GM10266 (cell line): ENCODE measurements around the gene MTCP1.

ENCODE experiments used
- DNase-seq: peaks from one replicate; pipeline ENCODE4 v3.0.0; 2012; ENCODE audit errors: extremely low spot score
- TF ChIP-seq, protein P1 (sequence below): IDR thresholded peaks from 2 replicates; pipeline ENCODE4 v1.5.1; 2012; ENCODE audit warnings: mild to moderate bottlenecking, low read depth; ENCODE audit not compliant: control insufficient read depth, insufficient read depth; ENCODE audit errors: missing control alignments

The MTCP1 gene

DNA sequence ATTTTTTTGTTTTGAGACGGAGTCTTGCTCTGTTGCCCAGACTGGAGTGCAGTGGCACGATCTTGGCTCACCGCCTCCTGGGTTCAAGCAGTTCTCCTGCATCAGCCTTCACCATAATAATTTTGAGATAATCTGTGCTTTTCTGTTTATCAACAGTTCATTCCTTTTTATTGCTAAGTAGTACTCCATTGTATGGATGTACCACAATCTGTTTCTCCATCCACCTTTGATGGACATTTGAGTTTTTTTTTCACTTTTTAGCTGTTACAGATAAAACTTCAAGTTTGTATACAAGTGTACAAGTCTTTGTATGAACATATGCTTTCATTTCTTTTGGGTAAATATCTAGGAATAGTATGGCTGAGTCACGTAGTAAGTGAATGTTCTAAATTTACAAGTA is 35.2 kb downstream of the MTCP1 start:
- TF ChIP-seq, protein P1, sequence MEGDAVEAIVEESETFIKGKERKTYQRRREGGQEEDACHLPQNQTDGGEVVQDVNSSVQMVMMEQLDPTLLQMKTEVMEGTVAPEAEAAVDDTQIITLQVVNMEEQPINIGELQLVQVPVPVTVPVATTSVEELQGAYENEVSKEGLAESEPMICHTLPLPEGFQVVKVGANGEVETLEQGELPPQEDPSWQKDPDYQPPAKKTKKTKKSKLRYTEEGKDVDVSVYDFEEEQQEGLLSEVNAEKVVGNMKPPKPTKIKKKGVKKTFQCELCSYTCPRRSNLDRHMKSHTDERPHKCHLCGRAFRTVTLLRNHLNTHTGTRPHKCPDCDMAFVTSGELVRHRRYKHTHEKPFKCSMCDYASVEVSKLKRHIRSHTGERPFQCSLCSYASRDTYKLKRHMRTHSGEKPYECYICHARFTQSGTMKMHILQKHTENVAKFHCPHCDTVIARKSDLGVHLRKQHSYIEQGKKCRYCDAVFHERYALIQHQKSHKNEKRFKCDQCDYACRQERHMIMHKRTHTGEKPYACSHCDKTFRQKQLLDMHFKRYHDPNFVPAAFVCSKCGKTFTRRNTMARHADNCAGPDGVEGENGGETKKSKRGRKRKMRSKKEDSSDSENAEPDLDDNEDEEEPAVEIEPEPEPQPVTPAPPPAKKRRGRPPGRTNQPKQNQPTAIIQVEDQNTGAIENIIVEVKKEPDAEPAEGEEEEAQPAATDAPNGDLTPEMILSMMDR: no peak
- no peak for DNase-seq

DNA sequence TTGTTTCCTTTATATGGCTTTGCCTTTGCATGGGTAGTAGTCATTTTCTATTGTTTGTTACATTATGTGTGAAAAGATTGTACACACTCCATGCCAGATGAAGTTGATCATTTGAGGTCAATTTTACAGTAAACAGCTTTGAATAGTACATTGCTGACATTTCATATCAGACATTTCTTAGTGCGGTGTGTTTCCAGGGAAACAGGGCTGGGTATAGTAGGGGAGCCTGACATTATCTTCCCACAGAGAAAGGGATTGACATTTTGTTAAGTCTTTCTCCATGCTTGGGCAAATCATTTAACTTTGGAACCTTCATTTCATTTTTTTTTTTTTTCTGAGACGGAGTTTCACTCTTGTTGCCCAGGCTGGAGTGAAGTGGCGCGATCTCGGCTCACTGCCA is 39.3 kb downstream of the MTCP1 start:
- no peak for DNase-seq
- TF ChIP-seq, protein P1: no peak

DNA sequence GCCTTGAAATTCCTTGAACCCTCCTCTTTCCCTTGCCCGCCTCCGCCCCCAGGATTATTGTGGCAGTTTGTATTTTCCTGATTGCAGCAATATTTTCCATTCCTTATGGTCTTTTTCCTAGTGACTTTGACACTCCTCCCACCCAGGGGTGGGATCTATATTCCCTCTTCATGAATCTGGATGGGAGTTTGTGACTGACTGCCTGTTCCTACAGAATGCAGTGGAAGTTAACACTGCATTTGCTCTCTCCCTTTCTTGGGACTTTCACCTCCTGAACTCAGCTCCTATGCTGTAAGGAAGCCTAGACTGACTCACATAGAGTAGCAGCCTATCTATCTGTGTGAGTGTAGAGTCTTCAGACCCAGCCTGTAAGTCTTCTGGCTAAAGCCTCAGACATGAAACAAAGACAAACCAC is 42.1 kb downstream of the MTCP1 start:
- TF ChIP-seq, protein P1: no peak
- DNase-seq: no peak

DNA sequence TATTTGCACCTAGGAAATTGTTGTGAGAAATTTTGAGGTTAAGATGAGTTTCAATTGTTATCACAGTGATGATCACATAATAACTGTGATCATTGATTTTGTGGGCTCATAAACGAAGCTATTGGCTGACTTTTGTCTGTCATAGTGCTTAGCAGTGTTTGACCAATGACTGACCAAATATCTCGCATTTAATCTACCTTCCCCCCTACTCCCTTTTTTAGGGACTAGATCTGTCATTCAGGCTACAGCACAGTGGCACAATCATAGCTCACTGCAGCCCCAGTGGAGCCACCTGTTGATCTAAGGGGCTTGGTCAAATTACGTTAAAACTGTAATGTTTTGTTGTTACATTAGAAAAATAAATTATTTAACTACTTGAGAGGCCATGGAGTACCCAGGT is 42.8 kb downstream of the MTCP1 start:
- peak; percentile 6 for DNase-seq
- TF ChIP-seq, protein P1: peak; percentile 23

DNA sequence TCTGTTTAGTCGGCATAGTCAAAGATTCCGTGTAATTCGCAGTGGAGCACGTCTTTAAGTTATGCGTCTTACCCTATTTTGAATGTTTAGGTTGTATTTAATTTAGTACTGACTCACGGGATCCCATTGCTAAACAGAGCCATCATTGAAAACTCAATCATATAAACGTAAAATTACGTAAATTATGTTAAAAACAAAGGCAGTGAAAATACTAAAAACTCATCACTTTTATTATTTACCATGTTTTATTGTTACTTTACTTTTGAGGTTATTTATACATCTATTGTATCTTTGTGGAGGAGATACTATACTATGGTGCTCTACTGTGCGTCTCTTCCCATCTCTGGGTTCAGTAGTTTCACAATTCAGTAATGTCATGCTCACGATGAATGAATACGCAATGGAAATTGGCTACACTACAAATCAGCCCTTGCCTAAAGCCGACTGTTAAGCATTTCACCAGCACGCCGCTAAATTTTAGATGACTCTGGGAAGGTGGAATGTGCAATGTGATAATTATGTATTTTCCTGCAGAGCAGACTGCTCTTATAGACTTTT is 43.3 kb downstream of the MTCP1 start:
- DNase-seq: peak; percentile 8
- TF ChIP-seq, protein P1: no peak

DNA sequence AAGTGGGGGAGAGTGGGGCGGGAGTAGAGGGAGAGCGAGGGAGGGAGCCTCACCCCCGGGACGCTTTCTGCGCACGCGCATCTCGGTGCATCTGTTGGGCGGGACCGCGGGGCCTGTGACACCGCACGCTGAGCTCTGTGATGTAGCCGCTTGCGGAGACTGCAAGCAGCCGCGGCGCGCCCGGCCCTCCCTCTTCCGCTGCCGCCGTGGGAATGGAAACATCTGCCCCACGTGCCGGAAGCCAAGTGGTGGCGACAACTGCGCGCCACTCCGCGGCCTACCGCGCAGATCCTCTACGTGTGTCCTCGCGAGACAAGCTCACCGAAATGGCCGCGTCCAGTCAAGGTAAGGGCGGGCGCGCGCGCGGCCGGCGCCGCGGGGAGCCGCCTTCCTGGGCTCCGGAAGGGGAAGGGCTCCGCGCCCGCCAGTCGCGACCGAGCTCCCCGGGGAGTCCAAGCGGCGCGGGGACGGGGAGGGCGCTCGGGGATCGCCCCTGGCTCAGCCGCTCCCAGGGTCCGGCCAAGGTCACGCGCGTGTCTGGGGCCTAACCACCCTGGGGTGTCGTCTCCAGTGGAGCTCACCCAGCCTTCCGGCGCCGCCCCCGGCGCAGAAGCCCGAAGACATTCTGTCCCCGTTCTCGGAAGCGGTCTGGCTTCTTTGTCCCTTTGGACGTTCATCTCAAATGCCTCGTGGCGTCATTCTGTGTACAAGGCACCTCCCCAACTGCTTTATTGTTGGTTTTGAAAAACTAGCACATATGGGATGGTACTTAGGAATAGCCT is 44.0 kb downstream of the MTCP1 start, which contains the start of gene FUNDC2:
FUNDC2 (plus strand) TSS at position 118 of the 782 bp plus-strand sequence; CDS start at position 213, 95 bp downstream.
- TF ChIP-seq, protein P1: no peak
- peak; percentile 83 for DNase-seq

DNA sequence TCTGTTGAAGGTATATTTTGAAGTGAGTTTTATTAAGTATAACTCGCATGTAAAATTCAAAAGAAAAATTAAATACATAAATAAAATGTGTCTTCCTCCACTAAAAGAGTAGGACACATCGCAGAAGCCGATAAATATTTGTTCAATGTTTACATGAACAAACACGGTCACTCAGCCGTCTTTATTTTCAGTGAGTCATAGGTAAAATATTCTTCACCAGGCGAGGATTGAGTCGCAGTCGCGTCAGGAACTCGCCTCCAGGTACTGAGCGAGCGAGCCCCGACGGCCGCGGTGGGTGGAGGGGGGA is 44.6 kb downstream of the MTCP1 start:
- DNase-seq: no peak
- TF ChIP-seq, protein P1: no peak
